HG03469 (cell line): ENCODE data around the gene ARF1.

Experiments used
- ATAC-seq: cut with Tn5 transposase; IDR thresholded peaks from one replicate; pipeline ENCODE4 v1.9.1; 2021; ENCODE audit warnings: mild to moderate bottlenecking, moderate library complexity, moderate number of reproducible peaks; ENCODE audit not compliant: unreplicated experiment

Gene ARF1

GRCh38 chr1:228068359-228068758 is 14.1 kb upstream of the ARF1 start:
- ATAC-seq: no peak

GRCh38 chr1:228070173-228070572 is 12.3 kb upstream of the ARF1 start:
- no peak for ATAC-seq

DNA sequence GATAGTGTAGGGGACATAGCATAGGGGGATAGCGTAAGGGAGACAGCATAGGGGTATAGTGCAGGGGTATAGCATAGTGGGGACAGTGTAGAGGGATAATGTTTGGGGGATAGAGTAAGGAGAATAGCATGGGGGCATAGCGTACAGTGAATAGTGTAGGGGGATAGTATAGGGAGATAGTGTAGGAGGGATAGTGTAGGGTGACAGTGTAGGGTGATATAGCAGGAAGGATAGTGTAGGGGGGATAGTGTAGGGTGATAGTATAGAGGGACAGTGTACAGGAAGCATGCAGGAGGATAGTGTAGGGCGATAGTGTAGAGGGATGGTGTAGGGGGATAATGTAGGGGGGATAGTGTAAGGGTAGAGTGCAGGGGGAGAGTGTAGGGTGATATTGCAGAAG is 11.7 kb upstream of the ARF1 start:
- ATAC-seq: no peak

GRCh38 chr1:228071839-228072657 is 10.5 kb upstream of the ARF1 start:
- no peak for ATAC-seq

- ATAC-seq: no peak
These were observed 9.9 kb upstream of the ARF1 start for GRCh38 chr1:228072658-228073043.

DNA sequence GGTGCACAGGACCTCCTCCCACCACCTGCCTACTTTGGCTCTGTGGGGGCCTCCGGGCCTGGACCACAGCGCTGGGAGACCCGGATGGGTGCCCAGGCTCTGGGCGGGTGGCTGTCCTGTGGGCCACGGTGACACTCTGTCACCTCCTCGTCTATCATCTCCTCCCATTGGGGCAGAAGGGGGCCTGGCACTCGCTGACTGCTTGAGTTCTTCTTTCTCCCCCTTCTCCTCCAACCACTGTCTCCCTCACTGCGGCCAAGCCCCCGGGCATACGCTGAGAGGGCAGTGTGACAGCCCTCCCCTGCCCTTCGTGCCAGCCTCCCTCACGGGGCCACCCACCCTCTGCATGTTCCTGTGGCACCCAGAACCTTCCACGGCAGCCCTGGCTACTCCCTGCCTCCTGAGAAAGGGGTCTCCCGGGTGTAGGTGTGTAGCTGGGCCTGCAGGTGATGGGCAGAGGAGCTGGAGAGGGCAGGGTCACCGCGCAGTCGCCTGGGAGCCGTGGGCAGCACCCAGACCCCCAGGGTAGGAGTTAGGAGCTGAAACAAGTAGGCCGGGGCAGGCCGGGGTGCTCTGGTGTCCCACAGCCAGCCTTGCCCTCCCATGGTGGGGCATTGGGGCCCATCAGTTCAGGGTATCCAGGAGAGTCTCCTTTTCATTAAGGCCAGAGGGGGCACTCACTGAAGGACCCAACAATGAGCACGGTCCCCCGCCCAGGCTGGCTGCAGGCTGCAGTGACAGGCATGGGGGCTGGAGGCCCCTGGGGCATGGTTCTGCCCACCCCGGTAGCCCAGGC is 9.2 kb upstream of the ARF1 start:
- ATAC-seq: no peak

DNA sequence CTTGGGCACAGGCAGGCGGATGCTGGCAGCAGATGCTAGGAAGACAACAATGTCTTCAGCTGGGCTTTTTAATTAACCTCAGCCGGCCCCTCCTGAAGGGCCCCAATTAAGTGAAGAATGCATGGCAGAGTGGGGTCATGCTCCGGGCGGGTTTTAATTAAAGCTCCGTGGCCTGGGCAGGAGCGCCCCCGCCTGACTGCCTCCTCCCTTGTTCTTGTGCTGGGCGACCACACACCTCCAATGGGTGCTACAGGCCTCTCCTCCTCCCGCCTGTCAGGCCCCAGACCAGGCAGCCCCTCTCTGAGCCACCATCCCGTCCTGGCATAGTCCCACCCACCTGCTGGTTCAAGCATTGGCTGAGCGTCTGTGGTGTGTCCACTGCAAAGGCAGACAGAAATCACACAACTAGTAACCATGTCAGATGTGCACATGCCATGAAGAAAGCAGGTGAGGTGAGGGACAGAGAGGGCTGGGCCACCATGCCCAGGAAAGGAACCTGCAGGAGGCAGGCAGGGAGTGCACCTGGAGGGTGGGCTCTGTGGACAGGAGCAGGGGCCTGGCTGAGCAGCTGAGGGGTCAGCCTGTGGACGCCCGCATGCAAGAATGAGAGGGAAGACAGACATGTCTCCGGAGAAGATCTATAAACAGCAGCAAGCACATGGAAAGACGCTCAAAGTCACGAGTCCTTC is 8.5 kb upstream of the ARF1 start:
- no peak for ATAC-seq

GRCh38 chr1:228074954-228075730 is 7.4 kb upstream of the ARF1 start:
- no peak for ATAC-seq

DNA sequence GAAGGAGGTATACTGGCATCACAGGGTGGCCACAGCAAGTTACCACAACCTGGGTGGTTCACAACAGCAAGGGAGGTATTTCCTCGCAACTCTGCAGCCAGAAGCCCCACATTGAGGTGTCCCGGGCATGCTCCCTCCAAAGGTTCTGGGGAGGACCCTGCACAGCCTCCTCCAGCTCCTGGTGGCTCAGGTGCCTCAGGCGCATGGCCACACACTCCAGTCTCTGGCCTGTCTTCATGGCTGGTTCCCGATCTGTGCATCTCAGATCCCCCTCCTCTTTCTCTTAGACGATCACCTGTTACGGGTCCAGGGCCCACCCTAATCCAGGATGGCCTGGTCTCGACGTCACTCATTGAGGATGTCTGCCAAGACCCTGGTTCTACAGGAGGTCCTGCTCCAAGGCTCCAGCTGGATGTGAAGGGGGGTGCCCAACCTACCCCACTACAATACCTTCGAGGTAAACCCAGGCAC is 6.7 kb upstream of the ARF1 start:
- ATAC-seq: no peak

GRCh38 chr1:228076796-228077430 is 5.6 kb upstream of the ARF1 start:
- ATAC-seq: no peak

- no peak for ATAC-seq
These were observed 4.8 kb upstream of the ARF1 start for GRCh38 chr1:228077565-228078330.

GRCh38 chr1:228079013-228079412 is 3.5 kb upstream of the ARF1 start:
- ATAC-seq: no peak

DNA sequence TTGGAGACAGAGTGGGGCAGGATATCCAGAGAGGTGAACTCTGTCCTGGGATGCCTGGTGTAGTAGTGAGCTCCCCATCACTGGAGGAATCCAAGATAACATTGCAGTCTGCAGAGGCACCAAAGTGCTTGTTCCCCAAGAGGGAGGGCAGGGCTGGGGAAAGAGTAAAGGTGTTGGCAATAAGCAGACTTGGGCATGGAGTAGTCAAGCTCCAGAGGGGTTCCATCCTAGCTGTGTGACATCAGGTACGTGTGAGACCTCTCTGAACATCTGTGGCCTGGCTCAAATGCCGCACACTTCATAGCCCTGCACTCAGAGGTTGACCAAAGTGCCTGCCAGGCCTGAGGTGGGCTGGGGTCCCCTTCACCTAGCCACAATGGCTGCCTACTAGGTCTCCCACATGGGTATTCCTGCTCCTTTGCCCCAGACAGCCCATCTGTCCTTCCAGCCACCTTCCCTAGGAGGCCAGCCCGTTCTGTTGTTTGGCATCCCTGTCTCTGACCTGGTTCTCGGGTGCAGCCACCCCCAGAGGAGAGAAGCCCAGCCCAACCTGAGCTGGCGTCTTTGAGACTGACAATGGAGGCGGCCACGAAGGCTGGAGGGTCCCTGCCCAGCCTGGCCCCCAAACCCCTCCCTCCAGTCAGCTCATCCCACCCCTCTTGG is 2.8 kb upstream of the ARF1 start:
- no peak for ATAC-seq

DNA sequence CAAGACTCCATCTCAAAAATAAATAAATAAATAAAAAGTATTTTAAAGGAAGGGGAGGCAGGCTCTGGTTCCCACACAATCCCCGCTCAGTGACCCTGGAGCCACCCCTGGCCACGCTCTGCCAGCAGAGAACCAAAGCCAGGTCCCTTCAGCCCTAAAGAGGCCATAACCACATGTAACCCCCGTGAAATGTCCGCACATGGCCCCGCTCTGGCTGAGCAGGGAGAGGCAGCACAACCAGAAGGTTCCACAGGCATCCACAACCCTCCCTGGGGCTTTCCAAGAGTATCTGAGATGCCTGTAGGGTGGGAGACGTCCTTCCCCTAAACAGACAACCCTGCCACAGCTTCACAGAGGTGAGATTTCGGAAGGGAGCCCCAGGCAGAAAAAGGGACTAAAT is 1.4 kb upstream of the ARF1 start:
- ATAC-seq: no peak

- no peak for ATAC-seq
These were observed 812 bp upstream of the ARF1 start for GRCh38 chr1:228081578-228082213.

DNA sequence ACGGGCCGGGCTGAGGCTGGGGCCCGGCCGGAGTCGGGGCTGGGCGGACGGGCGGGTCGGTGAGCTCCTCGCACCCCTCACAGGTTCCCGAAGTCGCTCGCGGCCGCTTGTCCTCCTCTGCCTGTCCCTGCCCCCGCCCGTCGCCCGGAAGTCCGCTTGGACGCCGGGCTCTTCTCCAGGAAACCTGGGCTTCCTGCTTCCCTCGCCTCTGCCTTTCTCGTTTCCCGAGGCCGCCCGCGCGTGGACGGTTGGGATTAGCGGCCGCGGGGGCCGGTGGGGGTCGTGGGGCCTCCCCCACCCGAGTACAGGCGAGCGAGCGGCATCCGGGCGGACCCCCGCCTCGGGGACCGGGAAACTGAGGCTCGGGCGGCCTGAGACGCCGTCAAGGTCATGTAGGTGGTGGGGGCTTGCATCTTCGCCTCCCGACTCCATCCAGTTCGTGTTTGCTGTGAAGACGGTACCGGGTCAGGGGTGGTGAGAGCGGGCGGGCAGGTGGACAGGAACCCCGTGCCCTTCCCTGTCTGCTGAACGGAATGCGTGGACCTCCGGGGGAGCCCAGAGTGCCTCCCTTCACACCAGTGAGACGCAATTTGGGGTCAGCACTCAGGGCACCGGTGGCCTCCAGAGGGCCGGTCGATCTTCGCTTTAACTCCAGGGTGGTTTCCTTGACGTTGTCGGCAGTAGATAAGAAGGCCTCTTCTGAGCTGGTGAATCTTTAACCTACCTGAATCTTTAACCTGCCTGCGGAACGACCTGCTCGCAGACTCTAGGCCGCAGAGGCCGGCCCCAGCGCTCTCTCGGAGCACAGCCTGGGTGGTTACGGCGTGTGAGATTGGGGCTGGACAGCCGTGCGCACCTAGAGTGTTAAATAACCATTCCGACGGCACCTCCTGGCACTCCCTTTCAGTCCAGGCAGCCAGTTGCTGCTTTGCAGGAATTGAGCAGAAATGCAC is 686 bp downstream of the ARF1 start:
- ATAC-seq: peak; percentile 4

DNA sequence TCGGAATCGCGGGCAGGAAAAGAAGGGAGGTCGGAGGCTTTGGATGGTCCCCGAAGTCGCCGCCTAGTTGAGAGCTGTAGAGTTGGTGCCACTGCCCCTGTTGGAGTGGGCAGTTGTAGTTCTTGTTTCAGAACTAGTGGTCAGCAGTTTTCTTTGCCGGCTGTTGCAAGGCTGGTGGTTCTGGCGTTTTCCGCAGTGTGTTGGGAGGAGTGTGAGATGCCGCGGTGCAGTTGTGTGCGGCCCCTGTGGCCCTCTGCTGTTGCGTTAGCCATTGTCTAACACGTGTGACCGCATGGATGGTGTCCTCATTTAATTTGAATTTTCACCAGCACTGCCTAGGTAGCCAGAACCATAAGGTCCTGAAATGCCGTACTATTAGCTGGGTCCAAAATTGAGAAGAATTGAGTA is 1.4 kb downstream of the ARF1 start:
- ATAC-seq: no peak
